DOHH2 (cell line): ENCODE results near the gene MICAL3.

Experiments
- EZH2phosphoT487 ChIP-seq: fragments of 200-600 bp; sonication (generic); IDR thresholded peaks from 2 replicates; pipeline ENCODE4 v1.6.1; 2017; ENCODE audit warnings: borderline replicate concordance, mild to moderate bottlenecking, antibody characterized with exemption, low read length, moderate library complexity, mixed read lengths
- TF ChIP-seq, protein P1 (sequence below): fragments of 200-600 bp; sonication (generic); IDR thresholded peaks from one replicate; pipeline ENCODE4 v1.5.1; 2014; ENCODE audit warnings: antibody characterized with exemption, mild to moderate bottlenecking, low read depth, low read length; ENCODE audit not compliant: poor library complexity, severe bottlenecking

DNA sequence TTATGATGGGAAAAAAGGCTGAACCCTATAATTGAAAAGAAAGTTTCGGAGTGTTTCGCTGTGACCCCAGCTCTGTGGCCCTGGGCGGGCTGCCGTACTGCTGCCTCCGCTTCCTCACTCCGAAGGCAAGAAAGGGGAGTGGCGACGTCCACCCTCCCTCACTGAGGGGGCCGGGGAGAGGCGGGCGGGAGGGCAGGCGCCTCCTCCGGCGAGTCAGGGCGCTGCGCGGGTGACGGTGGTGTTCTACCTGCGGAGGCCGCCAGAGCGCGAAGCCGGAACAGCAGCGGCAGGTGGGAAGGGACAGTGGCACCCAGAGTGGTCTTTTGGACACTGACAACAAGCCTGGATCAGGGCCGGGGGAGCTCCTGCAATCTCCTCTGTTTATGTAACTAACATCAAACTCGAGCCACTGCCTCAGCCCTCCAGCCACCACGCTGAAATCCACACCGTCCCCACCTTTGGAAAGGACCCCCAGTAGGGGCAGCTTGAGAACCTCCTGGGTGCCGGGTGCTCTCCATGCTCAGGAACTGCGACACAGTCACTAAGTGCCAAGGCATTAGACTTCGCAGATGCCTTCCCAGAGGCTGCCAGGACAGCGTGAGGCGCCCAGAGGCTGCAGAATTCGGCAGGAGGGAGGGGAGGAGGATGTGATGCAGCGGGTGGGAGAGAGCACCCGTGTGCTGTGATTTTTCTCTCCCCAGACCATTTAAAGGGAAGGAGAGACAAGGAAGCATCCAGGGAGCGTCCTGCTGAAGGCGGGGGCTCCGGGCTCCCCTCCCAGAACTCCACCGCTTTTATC, 275.6 kb downstream of the MICAL3 start:
- TF ChIP-seq, protein P1, sequence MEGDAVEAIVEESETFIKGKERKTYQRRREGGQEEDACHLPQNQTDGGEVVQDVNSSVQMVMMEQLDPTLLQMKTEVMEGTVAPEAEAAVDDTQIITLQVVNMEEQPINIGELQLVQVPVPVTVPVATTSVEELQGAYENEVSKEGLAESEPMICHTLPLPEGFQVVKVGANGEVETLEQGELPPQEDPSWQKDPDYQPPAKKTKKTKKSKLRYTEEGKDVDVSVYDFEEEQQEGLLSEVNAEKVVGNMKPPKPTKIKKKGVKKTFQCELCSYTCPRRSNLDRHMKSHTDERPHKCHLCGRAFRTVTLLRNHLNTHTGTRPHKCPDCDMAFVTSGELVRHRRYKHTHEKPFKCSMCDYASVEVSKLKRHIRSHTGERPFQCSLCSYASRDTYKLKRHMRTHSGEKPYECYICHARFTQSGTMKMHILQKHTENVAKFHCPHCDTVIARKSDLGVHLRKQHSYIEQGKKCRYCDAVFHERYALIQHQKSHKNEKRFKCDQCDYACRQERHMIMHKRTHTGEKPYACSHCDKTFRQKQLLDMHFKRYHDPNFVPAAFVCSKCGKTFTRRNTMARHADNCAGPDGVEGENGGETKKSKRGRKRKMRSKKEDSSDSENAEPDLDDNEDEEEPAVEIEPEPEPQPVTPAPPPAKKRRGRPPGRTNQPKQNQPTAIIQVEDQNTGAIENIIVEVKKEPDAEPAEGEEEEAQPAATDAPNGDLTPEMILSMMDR, result no peak
- no peak for TF ChIP-seq EZH2phosphoT487
